Activated effector memory CD4-positive, alpha-beta T cell treated with anti-CD3 and anti-CD28 coated beads, Interleukin-2, amount 50 U/mL, for 16 hours (primary cell): Measurements from ENCODE around the gene PRELP.

Experiments used
- DNase-seq: peaks from one replicate; pipeline ENCODE4 v3.0.0-alpha.2; 2020

Gene PRELP

DNA sequence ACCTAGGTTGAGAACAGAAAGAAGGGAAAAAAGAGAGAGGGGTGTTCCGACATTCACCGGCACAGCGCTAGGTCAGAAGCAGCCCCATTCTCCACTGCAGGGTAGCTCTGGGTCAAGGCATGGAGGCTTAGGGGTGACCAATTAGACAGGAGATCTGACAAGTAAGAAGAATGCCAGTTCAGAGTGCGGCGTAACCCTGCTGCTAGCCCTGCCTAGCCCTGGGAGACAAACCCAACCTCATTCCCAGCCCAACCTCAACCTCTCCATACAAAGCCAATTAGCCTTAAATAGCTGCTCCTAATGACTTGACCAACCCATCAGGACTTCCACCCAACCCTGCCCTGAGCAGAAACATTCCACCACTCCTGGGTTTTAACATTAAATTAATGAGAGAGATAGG, 3.4 kb downstream of the PRELP start:
- no peak for DNase-seq

DNA sequence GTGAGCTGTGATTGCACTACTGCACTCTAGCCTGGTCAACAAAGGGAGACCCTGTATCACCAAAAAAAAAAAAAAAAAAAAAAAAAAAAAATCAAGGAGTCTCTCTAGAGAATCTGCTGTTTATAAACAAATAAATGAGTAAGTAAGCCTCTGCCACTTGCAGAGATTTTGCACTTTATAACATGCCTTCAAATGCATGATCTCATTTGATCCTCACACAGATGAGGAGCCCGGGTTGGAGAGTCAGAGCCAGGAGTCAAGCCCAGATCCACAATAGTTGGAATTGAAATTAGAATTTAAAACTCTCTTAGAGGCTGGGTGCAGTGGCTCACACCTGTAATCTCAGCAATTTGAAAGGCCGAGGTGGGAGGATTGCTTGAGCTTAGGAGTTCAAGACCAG, 4.0 kb downstream of the PRELP start:
- DNase-seq, result no peak

DNA sequence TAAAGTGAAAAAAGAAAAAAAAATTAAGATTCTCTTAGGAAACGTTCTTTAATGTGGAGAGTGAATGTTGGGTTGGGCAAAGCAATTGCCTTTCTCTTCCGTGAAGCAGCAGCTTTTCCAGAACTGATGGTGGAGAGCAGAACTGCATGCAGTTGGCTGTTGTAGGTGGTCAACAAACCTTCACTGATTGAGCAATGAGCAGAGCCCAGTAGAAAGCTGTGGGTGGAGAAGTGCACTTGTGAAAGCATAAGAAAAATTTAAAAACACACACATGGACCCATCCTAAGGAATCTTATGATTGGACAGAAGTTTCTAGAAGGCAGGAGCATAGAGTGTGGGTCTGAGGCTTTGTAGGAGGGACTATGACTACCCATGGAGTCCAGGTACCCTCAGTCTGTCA, 4.5 kb downstream of the PRELP start:
- DNase-seq, result no peak

DNA sequence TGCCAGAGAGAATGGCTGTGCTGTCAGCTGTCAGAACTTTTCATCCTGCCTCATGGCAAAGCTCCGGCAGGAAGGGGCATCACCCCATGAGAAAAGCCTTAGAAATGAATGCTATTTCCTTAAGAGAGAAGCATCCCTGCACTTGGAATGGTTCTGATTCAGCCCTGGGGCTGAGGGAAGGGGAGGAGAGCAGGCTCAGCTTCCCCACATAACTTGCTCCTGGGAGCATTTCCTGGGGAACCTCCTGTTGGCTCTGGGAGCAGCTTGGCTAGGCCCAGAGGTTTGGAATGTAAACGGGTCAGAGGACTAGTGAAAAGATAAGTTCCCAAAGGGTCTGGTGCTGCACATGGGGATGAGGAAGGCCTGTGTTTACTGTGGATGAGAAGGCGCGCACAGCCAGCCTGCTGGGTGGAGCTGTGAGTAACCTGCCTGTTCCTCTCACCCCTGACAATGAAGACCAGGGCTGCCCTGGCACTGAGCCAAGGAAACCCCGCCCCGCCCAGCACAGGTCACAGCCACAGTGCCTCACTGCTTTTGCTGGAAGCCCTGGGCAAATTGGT, 5.0 kb downstream of the PRELP start:
- DNase-seq, result peak; percentile 86

DNA sequence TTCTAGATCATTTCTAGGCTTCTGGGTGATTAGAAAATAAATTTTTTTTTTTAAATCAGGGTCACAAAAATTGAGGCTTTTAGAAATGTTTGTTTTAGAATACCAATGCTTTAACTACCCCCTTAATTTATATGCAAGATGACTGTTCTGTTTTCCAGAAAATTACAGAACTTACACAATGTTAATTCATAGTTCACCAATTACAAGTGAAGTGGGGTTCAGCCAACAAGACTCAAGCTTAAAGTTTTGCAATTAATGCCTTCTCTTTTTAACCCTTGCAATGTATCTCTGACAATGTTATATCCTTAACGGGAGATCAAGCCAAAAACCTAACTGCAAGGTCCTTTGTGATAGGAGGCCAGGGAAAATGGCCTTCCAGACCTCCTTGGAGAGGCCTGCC, 5.6 kb downstream of the PRELP start:
- DNase-seq, result no peak

DNA sequence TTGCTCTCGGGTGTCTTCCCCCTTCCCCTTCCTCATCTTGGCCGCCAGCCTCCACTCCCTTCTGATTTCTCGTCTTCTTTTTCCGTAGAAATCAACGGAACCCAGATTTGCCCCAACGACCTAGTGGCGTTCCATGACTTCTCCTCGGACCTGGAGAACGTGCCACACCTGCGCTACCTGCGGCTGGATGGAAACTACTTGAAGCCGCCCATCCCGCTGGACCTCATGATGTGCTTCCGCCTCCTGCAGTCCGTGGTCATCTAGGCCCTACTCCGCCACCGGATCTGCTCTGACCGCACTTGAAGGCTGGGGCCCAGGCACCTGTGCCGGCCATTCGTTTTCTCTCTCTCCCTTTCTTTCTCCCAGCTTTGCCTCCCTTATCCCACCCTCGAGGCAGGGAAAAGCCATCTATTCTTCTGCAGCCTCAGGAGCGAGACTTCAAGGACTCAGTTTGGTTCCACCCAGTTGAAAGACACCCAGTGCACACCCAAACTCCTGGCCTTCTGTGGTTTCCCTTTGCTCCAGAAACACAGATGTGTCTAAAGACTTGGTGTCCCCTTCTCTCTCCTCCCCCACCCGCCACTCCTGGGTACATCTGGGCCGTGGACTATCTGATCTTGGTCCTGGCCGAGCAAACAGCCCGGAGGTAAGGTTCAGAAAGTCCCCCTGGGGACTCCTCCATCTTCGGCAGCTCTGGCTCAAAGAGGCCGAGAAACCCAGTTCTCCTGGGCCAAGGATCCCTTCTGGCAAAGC, 11.2 kb downstream of the PRELP start:
- no peak for DNase-seq

DNA sequence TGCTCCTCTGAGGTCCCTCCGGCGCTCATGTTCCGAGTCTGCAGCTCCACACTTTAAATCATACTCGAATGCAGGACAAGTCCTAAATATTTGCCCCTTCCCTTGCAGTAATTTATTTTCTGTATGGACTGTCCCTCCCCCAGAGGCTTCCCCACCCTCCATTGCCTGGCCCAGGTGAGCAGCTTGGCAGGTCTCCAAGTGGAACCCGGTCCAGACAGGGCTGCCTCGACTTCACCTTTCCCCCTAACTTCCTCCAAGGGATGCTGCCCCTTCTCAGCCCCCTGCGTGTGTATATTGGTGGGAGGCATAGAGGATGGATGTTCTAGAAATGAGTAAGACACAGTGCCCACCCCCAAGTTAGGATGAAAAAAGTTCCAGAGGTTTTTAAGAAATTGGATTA, 12.9 kb downstream of the PRELP start:
- DNase-seq, result no peak

DNA sequence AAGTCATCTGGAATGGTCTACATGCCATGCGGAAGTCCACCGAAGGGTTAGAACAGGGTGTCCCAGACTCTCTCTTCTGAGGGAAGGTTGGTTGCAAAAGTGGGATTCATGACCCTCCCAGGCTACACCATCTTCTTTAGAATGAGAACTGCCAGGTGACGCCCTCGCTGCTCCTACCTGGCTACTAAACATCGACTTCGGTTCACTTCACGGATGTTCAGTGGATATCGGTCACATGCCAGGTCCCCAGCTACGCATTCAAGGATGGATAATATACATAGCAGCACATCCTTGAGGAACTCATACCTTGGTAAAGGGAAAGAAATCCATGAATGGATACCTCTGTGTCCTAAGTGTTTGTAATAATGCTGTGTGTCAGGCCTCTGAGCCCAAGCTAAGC, 15.0 kb downstream of the PRELP start:
- DNase-seq, result no peak

DNA sequence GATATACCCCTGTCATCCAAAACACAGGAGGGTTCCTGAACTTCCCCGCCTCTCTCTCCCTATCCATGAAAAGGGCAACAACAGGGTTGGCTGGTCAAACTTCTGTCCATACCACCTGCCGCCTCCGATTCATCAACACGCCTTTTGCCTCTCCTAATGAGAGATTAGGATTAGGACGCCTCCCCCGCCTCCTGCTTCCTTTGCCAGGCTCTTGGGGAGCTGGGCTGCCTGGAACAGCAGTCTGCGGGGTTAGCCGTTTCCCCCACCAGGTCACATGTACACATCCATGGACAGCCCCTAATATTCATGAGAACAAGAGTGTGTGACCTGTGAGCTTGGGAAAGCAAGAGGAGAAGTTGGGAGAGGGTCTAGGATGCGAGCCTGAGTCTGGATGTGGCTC, 16.1 kb downstream of the PRELP start:
- no peak for DNase-seq

DNA sequence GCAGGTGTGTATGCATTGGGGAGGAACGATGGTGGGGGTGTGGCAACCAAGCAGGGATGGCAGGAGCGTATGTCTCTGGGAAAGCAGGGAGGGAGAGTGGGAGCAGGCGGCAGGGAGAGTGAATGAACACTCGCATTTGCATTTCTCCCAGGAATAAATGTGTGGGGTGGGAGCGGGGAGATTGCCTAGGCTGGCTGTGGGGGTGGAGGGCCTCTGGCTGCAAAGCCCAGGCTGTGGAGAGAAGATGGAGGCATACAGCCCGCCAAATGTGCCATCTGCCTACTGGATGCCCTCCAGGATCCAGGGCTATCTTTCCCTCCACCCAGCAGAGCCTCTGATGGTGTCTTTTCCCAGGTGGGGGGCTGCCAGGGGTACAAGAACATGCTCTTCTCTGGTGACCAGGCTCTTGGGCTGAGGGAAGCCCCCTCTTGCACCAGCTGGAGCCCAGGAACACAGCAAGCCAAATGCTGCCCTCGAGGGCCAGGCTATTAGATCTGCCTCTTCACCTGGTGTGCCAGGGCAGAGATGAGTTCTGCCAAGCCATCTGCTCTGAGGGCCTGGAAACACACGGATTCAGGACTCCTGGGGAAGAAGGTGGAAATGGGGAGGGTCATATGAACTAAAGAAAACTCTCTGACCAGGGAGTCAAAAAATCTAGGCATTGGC, 16.6 kb downstream of the PRELP start:
- no peak for DNase-seq

DNA sequence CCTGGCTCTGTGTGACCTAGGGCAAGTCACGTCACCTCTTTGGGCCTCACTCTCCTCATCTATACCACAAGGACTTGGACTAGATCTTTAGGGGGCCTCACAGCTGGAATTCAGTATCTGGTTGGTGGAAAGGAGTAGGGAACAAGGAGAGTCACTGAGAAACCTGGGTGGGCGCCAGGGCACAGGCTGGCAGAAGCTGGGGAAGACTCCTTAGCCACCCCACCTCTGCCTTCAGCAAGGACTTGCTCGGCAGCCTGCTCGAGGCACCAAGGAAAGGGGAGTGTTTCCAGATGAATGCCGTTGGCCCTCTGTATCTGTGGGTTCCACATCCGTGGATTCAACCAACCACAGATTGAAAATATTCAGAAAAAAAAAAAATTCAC, 17.1 kb downstream of the PRELP start:
- no peak for DNase-seq

DNA sequence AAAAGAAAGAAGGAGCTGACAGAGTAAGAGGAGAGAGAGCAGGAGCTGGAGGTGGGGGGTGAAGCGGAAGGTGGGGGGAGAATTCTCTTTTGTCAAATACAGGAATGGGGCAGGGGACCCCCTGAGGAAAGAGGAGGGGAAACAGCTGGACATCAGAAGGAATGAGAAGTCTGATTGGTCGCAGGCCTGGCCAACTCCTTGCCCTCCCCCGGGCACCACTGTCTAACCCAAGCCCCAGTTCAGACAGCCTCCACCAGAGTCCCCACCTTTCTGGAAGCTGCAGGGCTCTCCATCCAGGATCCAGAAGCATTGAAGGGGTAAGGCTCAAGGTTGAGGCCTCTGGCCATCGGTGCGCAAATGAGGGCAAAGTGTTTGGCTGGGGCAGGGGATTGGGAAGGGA, 18.3 kb downstream of the PRELP start, which contains the start of gene OPTC:
TSS of gene OPTC (plus strand) at position 253 of the 400 bp plus-strand sequence. CDS start 1,853 bp downstream, outside the sequence.
- no peak for DNase-seq

DNA sequence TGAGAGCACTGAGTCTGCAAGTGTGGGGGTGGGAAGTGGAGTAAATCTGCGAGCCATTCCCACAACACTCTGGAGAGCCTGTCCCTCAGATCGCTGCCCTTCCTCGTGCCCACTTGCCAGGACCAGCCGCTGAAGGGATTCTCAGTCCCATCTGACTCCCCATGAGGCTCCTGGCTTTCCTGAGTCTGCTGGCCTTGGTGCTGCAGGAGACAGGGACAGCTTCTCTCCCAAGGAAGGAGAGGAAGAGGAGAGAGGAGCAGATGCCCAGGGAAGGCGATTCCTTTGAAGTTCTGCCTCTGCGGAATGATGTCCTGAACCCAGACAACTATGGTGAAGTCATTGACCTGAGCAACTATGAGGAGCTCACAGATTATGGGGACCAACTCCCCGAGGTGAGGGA, 20.2 kb downstream of the PRELP start:
- no peak for DNase-seq

DNA sequence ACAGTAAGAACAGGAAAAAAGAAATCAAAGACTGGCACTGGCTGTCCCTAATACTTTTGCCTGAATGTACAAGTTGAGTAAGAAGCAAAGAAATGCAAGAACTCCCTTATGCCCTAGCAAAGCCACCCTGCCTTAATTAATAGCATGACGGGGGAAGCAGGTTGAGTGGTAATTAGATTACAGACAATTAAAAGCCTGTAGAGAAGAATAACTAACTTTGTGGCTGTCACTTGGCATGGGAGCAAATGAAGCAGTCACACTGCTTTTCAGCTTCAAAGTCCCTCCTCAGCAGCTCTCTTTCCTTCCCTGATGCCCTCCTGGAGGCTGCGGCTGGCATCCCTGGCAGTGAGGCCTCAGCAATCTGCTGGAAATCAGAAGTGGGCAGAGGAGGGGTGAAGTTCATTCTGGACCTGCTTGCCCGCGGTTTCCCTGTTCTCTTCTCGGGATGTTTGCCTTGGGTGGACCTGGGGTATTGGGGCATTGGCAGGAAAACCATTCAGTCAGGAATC, 21.7 kb downstream of the PRELP start:
- no peak for DNase-seq

DNA sequence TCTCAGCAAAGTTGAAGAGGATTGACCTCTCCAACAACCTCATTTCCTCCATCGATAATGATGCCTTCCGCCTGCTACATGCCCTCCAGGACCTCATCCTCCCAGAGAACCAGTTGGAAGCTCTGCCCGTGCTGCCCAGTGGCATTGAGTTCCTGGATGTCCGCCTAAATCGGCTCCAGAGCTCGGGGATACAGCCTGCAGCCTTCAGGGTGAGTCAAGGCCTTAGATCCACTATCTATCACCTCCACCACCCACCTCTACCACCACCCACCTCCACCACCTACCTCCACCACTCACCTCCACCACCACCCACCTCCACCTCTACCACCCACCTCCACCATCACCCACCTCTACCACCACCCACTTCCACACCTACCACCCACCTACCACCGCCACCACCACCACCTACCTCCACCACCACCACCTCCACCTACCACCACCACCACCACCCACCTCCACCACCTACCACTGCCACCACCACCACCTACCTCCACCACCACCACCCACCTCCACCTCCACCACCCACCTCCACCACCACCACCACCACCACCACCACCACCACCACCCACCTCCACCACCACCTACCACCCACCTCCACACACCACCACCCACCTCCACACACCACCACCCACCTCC, 24.2 kb downstream of the PRELP start:
- DNase-seq, result no peak

DNA sequence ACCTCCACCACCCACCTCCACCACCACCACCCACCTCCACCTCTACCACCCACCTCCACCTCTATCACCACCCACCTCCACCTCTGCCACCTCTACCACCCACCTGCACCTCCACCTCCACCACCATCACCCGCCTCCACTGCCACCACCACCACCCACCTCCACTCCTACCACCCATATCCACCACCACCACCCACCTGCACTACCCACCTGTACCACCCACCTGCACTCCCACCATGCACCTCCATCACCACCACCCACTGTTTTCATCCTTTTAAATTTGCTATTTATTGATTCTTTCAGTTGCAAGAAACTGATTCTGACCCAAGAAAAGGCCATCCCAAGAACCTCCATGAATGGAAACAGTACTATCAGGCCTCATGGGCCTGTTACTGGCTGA, 24.7 kb downstream of the PRELP start:
- DNase-seq, result no peak

DNA sequence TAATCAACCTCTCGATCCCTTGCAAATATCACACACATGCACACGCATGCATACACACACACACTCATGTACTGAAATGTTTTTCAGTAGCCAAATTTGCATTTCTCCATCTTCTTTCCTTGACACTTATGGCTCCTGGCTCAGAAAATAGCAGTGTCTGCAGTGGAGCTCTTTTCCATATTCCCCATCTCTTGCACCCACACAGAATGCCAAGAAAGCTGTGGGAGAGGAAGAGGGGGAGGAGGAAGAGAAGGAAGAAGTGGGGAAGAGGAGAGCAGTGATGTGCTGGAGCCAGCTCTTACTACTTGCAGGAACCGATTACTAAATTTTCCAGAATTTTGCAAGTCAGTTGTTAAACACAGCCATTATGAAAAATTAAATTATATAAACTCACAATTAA, 28.2 kb downstream of the PRELP start:
- DNase-seq, result no peak

DNA sequence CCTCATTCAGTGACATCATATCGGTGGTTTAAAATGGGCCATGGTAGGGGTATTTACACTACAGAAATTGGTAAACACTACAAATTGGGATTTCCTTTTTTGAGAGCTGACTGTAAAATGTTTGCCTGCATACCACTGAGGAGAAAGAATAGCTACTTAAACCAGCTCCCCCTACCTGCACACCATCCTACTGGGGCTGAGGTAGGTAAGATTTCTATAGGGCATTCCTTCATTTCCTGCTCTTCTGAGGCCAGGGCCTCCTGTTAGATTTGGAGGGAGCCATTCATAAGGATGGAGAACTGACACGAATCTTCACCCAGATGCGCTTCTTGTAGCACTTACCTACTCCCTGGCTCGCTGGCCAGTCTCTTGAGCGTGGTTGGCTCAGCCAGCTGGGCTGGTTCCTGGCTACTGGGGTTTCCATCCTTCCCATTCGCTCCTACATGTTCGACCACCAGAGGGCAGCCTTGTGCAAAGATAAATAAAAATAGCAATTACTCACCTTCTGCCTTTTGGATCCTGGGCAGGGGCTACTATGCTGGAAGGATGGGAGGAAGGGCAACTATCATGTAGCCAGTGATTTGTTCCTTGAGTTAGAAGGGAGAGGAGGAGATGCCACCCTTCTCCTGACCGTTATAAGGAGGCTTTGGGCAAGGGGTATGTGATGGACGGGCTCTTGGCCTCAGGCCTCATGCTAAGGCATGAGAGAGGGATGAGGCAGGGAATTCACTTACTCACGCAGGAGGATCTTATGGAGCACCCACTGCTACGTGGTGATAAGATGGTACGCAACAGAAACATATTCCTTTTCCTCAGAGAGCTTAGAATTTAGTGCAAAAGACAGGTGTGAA, 29.0 kb downstream of the PRELP start:
- DNase-seq, result peak; percentile 90

DNA sequence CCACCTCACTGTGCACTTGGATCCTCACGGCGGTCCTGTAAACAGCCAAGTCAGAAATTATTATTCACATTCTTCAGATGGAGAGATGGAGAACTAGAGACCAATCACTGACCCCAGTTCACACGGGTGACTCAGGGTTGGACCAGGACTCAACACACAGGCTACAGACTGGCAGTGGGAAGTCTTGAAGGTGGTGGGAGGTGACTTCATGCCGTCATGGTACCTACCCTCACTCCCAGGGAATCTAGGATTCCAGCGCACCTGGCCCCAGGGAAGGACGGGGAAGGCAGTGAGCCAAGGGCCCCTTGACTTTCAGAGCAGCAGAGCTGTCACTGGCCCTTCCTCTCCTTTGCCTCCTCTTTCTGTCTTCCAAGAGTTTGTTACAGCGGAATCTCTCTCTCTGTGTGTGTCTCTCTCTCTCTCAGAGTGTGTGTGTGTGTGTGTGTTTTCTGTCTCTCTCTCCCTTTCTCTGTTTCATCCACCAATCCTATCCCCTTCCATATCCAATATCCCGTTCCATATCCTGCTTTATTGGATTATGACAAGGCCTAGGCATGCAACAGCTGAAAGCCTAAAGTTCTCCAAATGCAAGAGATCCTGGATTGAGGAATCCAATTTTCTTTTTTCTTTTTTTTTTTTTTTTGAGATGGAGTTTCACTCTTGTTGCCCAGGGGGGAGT, 30.1 kb downstream of the PRELP start:
- no peak for DNase-seq

DNA sequence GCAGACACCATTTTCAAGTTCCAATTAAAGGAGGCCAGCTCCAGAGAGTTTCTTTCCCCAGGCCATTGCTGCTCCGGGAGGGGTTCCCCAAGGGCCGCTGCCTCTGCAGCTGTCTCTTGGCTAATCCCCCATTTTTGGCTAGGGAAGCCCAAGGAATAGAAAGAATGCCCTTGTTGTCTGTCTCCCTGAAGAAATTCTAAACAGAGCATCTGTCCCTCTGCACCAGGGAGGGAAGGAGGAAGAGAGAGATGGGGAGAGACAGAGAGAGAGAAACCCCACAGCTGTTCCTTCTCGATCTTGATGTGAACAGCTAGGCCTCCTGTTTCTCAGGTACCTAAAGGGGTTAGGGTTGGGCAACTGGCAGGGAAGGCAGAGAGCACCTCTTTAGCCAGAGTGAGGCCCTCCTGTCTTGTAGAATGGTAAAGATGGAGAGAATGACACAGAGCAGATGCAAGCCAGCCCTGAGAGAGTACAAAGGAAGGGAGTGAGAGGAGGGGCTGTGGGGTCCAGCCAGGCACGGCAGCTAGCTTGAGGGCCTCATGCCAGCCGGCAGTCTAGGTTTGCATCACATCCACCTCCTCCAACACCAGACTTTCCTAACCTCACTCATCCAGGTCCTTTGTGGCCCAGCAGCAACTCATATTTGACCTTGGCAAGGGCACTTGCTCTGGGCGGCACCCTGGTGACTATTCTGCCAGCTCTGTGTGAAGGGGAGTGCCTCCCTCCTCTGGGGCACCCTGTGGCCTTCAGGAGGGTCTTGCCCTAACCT, 31.4 kb downstream of the PRELP start:
- DNase-seq, result no peak

DNA sequence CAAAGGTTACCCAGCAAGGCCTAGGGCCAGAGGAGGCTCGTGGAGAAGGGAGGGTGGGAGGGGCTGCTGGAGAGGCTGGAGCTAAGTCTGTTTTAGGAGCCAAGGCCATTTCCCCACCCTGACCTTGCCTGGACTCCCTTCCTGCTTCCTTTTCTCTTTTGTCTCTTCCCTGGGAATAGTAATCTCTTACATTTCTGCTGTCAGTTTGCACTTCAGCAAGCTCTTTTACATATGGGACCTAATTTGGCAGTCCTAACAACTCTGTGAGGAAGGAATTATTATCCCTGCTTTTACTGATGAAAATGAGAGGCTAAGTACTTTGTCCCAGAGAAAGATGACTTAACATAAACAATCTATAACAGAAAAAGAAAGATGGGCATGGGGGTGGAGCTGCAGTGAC, 32.2 kb downstream of the PRELP start:
- no peak for DNase-seq
